H9 (cell line): ENCODE data around the gene OXSR1. TPM values are rescaled to one million over a fixed set of nuclear protein-coding genes. Genes with fewer than 3 reads are reported as not detected.

Experiments used
- DNase-seq: peaks from one replicate; pipeline ENCODE4 v3.0.0-alpha.2; 2017
- H2AFZ ChIP-seq: one replicate; pipeline ENCODE4 v1.6.1; 2013; ENCODE audit warnings: mild to moderate bottlenecking, low read length, control low read depth, moderate library complexity
- H2AK5ac ChIP-seq: 2 replicates; pipeline ENCODE4 v1.6.1; 2013; ENCODE audit warnings: low read length, control low read depth, mixed read lengths; ENCODE audit not compliant: insufficient read length
- H2BK120ac ChIP-seq: one replicate; pipeline ENCODE4 v1.6.1; 2013; ENCODE audit warnings: low read depth, mild to moderate bottlenecking, low read length, control low read depth, inconsistent platforms; ENCODE audit not compliant: poor library complexity, severe bottlenecking
- H2BK12ac ChIP-seq: 2 replicates; pipeline ENCODE4 v1.6.1; 2013; ENCODE audit warnings: low read length, control low read depth, mixed read lengths, low read depth; ENCODE audit not compliant: insufficient read length
- H2BK15ac ChIP-seq: 2 replicates; pipeline ENCODE4 v1.6.1; 2013; ENCODE audit warnings: low read depth, low read length, control low read depth
- H2BK20ac ChIP-seq: one replicate; pipeline ENCODE4 v1.6.1; 2013; ENCODE audit warnings: low read depth, mild to moderate bottlenecking, low read length, control low read depth, inconsistent platforms; ENCODE audit not compliant: poor library complexity, severe bottlenecking
- H2BK5ac ChIP-seq: 2 replicates; pipeline ENCODE4 v1.6.1; 2013; ENCODE audit warnings: low read length, control low read depth, mixed read lengths; ENCODE audit not compliant: insufficient read length
- H3K14ac ChIP-seq: 2 replicates; pipeline ENCODE4 v1.6.1; 2013; ENCODE audit warnings: low read length, control low read depth; ENCODE audit not compliant: insufficient read depth
- H3K18ac ChIP-seq: 2 replicates; pipeline ENCODE4 v1.6.1; 2013; ENCODE audit warnings: low read depth, mild to moderate bottlenecking, mixed read lengths, low read length, control low read depth; ENCODE audit not compliant: insufficient read length
- H3K23ac ChIP-seq: 2 replicates; pipeline ENCODE4 v1.6.1; 2013; ENCODE audit warnings: low read length, control low read depth, mixed read lengths, low read depth; ENCODE audit not compliant: insufficient read length
- H3K23me2 ChIP-seq: 2 replicates; pipeline ENCODE4 v1.6.1; 2013; ENCODE audit warnings: low read depth, mild to moderate bottlenecking, mixed read lengths, low read length, control low read depth; ENCODE audit not compliant: insufficient read length, poor library complexity, severe bottlenecking
- H3K27ac ChIP-seq: 2 replicates; pipeline ENCODE4 v1.5.1; 2013; ENCODE audit warnings: low read length, control low read depth, mixed read lengths, low read depth; ENCODE audit not compliant: insufficient read length
- H3K27me3 ChIP-seq: 2 replicates; pipeline ENCODE4 v1.6.1; 2013; ENCODE audit warnings: low read length, control low read depth, inconsistent platforms; ENCODE audit not compliant: insufficient read depth
- H3K4ac ChIP-seq: 2 replicates; pipeline ENCODE4 v1.6.1; 2013; ENCODE audit warnings: low read depth, mild to moderate bottlenecking, control low read depth, inconsistent platforms, low read length, moderate library complexity
- H3K4me1 ChIP-seq: 2 replicates; pipeline ENCODE4 v1.6.1; 2013; ENCODE audit warnings: low read length, control low read depth, inconsistent platforms; ENCODE audit not compliant: insufficient read depth
- H3K4me2 ChIP-seq: 2 replicates; pipeline ENCODE4 v1.6.1; 2013; ENCODE audit warnings: low read length, control low read depth, mixed read lengths; ENCODE audit not compliant: insufficient read length, insufficient read depth
- H3K56ac ChIP-seq: 2 replicates; pipeline ENCODE4 v1.6.1; 2013; ENCODE audit warnings: low read depth, mild to moderate bottlenecking, mixed read lengths, low read length, control low read depth; ENCODE audit not compliant: insufficient read length
- H3K79me1 ChIP-seq: 2 replicates; pipeline ENCODE4 v1.6.1; 2013; ENCODE audit warnings: low read depth, mild to moderate bottlenecking, moderate library complexity, low read length, control low read depth, inconsistent platforms; ENCODE audit not compliant: insufficient read depth, poor library complexity, severe bottlenecking
- H3K79me2 ChIP-seq: 2 replicates; pipeline ENCODE4 v1.6.1; 2013; ENCODE audit warnings: low read length, control low read depth, inconsistent platforms; ENCODE audit not compliant: insufficient read depth
- H3K9ac ChIP-seq: 2 replicates; pipeline ENCODE4 v1.6.1; 2013; ENCODE audit warnings: low read length, control low read depth, mixed read lengths; ENCODE audit not compliant: insufficient read length; ENCODE audit errors: extremely low read depth
- H3K9me3 ChIP-seq: one replicate; pipeline ENCODE4 v1.6.1; 2013; ENCODE audit warnings: low read depth, low read length, inconsistent platforms; ENCODE audit not compliant: control insufficient read depth
- H3T11ph ChIP-seq: one replicate; pipeline ENCODE4 v1.6.1; 2013; ENCODE audit warnings: mild to moderate bottlenecking, low read length, control low read depth, inconsistent platforms
- H4K20me1 ChIP-seq: one replicate; pipeline ENCODE4 v1.6.1; 2013; ENCODE audit not compliant: control insufficient read depth, insufficient read length, insufficient read depth
- H4K5ac ChIP-seq: 2 replicates; pipeline ENCODE4 v1.6.1; 2013; ENCODE audit warnings: low read depth, mild to moderate bottlenecking, mixed read lengths, low read length, control low read depth; ENCODE audit not compliant: insufficient read length
- H4K8ac ChIP-seq: replicated peaks from 2 replicates; pipeline ENCODE4 v1.6.1; 2013; ENCODE audit warnings: low read length, control low read depth, mixed read lengths, low read depth; ENCODE audit not compliant: insufficient read length
- H4K91ac ChIP-seq: 2 replicates; pipeline ENCODE4 v1.6.1; 2013; ENCODE audit warnings: low read depth, mild to moderate bottlenecking, moderate library complexity, mixed read lengths, low read length, control low read depth; ENCODE audit not compliant: insufficient read length
- H3K27ac Mint-ChIP-seq, 3 experiments: 2 replicates in 2 of 3; 3 replicates in 1 of 3; pipeline ENCODE4 v1.8.0; 2020 to 2021; ENCODE audit warnings: mixed read lengths in 3 of 3, mild to moderate bottlenecking in 1 of 3, moderate library complexity in 1 of 3
- H3K27me3 Mint-ChIP-seq: 2 replicates; pipeline ENCODE4 v1.8.0; 2021; ENCODE audit warnings: low read depth, mild to moderate bottlenecking, moderate library complexity, mixed read lengths
- H3K36me3 Mint-ChIP-seq, 3 experiments: 2 replicates in 2 of 3; 3 replicates in 1 of 3; pipeline ENCODE4 v1.8.0; 2020 to 2021; ENCODE audit warnings: low read depth in 3 of 3, mixed read lengths in 3 of 3; ENCODE audit not compliant: insufficient read depth in 1 of 3
- H3K4me1 Mint-ChIP-seq, 2 experiments: 2 replicates each; pipeline ENCODE4 v1.8.0; 2020; ENCODE audit warnings: mixed read lengths in 2 of 2
- H3K4me3 Mint-ChIP-seq, 2 experiments: 2 replicates in 1 of 2; 3 replicates in 1 of 2; pipeline ENCODE4 v1.8.0; 2020 to 2021; ENCODE audit warnings: mild to moderate bottlenecking in 2 of 2, mixed read lengths in 2 of 2, moderate library complexity in 1 of 2
- H3K9me3 Mint-ChIP-seq, 2 experiments: 2 replicates in 1 of 2; 3 replicates in 1 of 2; pipeline ENCODE4 v1.8.0; 2020; ENCODE audit warnings: mild to moderate bottlenecking in 2 of 2, mixed read lengths in 2 of 2, moderate library complexity in 1 of 2
- WGBS: extraction: QIAGEN DNeasy Blood & Tissue Kit; methylation state at CpG from one replicate; pipeline ENCODE4 v1.1.7; 2013; ENCODE audit warnings: missing lambda C conversion rate, low lambda C conversion rate, mixed read lengths; ENCODE audit not compliant: insufficient read length; ENCODE audit errors: extremely low coverage; 5-methylcytosine and 5-hydroxymethylcytosine counted together
- total RNA-seq: library from RNA; stranded (reverse); gene quantifications from 2 replicates; pipeline ENCODE4 v1.2.1, GENCODE V29; 2021
- TF ChIP-seq, protein P1 (sequence below): fragments of 200-600 bp; sonication (generic); conservative IDR thresholded peaks from 3 replicates; pipeline ENCODE4 v1.8.0; 2021; ENCODE audit warnings: antibody characterized with exemption, mild to moderate bottlenecking

Gene OXSR1
- total RNA-seq, 1 experiment from 2014 or later, result 54.1 TPM

DNA sequence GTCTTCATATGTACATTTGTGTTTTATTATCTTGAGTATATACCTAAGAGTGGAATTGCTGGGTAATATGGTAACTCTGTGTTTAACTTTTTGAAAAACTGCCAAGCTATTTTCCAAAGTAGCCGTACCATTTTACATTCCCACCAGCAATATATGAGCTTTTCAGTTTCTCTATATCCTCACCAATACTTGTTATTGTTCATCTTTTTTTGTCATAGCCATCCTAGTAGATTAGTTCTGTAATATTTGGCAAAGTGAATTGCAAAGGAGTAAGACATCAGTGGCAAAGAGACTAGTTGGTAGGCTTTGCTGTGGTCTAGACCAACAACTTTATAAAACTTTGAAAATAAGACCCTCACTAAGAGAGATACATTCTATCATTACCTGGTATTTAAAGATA is 21.4 kb downstream of the OXSR1 start:
- H3K79me1 ChIP-seq, result peaks cover 5% of the 10 kb centered on the region
- H2BK12ac ChIP-seq, result no peak overlapping the region
- no peak overlapping the region for H3K9ac ChIP-seq
- no peak overlapping the region for H3K23ac ChIP-seq
- DNase-seq, result no peak
- no peak overlapping the region for H2BK120ac ChIP-seq
- no peak overlapping the region for H2BK15ac ChIP-seq
- no peaks in the 10 kb centered on the region for H3K23me2 ChIP-seq
- no peak overlapping the region for H4K91ac ChIP-seq
- no peaks in the 10 kb centered on the region; a peak in 1 of 5 replicates for H3K9me3 Mint-ChIP-seq
- H3K4ac ChIP-seq, result no peak overlapping the region
- no peak overlapping the region for H3K56ac ChIP-seq
- no peak overlapping the region for H2BK20ac ChIP-seq
- no peak overlapping the region for H2AFZ ChIP-seq
- no peak overlapping the region for H3K18ac ChIP-seq
- no peak overlapping the region for H4K5ac ChIP-seq
- H3K27ac Mint-ChIP-seq, result no peak overlapping the region
- no peak overlapping the region for H3K4me2 ChIP-seq
- no CpG with 5 or more reads among the region's 1 CpG for WGBS
- no peak overlapping the region for H3T11ph ChIP-seq
- TF ChIP-seq, protein P1, sequence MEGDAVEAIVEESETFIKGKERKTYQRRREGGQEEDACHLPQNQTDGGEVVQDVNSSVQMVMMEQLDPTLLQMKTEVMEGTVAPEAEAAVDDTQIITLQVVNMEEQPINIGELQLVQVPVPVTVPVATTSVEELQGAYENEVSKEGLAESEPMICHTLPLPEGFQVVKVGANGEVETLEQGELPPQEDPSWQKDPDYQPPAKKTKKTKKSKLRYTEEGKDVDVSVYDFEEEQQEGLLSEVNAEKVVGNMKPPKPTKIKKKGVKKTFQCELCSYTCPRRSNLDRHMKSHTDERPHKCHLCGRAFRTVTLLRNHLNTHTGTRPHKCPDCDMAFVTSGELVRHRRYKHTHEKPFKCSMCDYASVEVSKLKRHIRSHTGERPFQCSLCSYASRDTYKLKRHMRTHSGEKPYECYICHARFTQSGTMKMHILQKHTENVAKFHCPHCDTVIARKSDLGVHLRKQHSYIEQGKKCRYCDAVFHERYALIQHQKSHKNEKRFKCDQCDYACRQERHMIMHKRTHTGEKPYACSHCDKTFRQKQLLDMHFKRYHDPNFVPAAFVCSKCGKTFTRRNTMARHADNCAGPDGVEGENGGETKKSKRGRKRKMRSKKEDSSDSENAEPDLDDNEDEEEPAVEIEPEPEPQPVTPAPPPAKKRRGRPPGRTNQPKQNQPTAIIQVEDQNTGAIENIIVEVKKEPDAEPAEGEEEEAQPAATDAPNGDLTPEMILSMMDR, result no peak
- no peaks in the 10 kb centered on the region for H3K4me1 Mint-ChIP-seq
- H2AK5ac ChIP-seq, result no peak overlapping the region
- no peaks in the 10 kb centered on the region for H4K20me1 ChIP-seq
- no peaks in the 10 kb centered on the region for H3K79me2 ChIP-seq
- H3K27me3 Mint-ChIP-seq, result no peaks in the 10 kb centered on the region
- peaks cover 13 to 31% (median 30%) of the 10 kb centered on the region in 3 experiments; a peak in 6 of 7 replicates for H3K36me3 Mint-ChIP-seq
- H3K9me3 ChIP-seq, result no peaks in the 10 kb centered on the region
- H3K27me3 ChIP-seq, result no peaks in the 10 kb centered on the region
- H3K4me1 ChIP-seq, result no peaks in the 10 kb centered on the region
- no peak overlapping the region for H3K27ac ChIP-seq
- no peak overlapping the region for H4K8ac ChIP-seq
- H2BK5ac ChIP-seq, result no peak overlapping the region
- no peak overlapping the region for H3K14ac ChIP-seq
- no peak overlapping the region for H3K4me3 Mint-ChIP-seq
